SHP77 (cell line): ENCODE data around the gene PCDHGA1.

Experiments used
- DNase-seq, 2 experiments: peaks; one replicate each; lab custom pipeline; 2025; lab: John Stamatoyannopoulos, UW

The PCDHGA1 gene

GRCh38 chr5:141492168-141492885 lies 162.0 kb downstream of the PCDHGA1 start:
- no peak for DNase-seq

GRCh38 chr5:141493500-141494422 lies 163.4 kb downstream of the PCDHGA1 start:
- no peak for DNase-seq

- no peak for DNase-seq
These were observed 164.6 kb downstream of the PCDHGA1 start for GRCh38 chr5:141494761-141495452.

GRCh38 chr5:141495453-141495811 lies 165.1 kb downstream of the PCDHGA1 start:
- DNase-seq: no peak

GRCh38 chr5:141496038-141496437 lies 165.7 kb downstream of the PCDHGA1 start:
- DNase-seq: no peak

GRCh38 chr5:141501761-141502160 lies 171.4 kb downstream of the PCDHGA1 start:
- DNase-seq: no peak

GRCh38 chr5:141503681-141504080 lies 173.4 kb downstream of the PCDHGA1 start:
- no peak for DNase-seq

- DNase-seq: no peak
These were observed 173.9 kb downstream of the PCDHGA1 start for GRCh38 chr5:141504216-141504615.

- no peak for DNase-seq
These were observed 176.3 kb downstream of the PCDHGA1 start for GRCh38 chr5:141506381-141507155.

GRCh38 chr5:141507387-141508091 lies 177.2 kb downstream of the PCDHGA1 start:
- DNase-seq: no peak

GRCh38 chr5:141508440-141508797 lies 178.1 kb downstream of the PCDHGA1 start:
- no peak for DNase-seq

- peak; percentile 31 to 40 for DNase-seq
These were observed 178.7 kb downstream of the PCDHGA1 start for GRCh38 chr5:141508798-141509611.

GRCh38 chr5:141510160-141510559 lies 179.8 kb downstream of the PCDHGA1 start:
- DNase-seq: no peak

GRCh38 chr5:141510850-141511601 lies 180.7 kb downstream of the PCDHGA1 start:
- DNase-seq: no peak

- no peak for DNase-seq
These were observed 181.5 kb downstream of the PCDHGA1 start for GRCh38 chr5:141511771-141512325.

- DNase-seq: peak; percentile 48 to 51
These were observed 182.1 kb downstream of the PCDHGA1 start for GRCh38 chr5:141512390-141512910.

- DNase-seq: no peak
These were observed 182.8 kb downstream of the PCDHGA1 start for GRCh38 chr5:141512911-141513626.

- no peak for DNase-seq
These were observed 183.5 kb downstream of the PCDHGA1 start for GRCh38 chr5:141513627-141514329.
